OCI-LY1 (cell line): Measurements from ENCODE around the gene SEPTIN5.

Experiments used
- CTCF ChIP-seq: fragments of 200-600 bp; sonication (generic), shearing (Covaris generic); IDR thresholded peaks from 2 replicates; pipeline ENCODE4 v1.5.1; 2017; ENCODE audit warnings: mild to moderate bottlenecking, antibody characterized with exemption, low read length, moderate library complexity, mixed read lengths
- EZH2 ChIP-seq: fragments of 200-600 bp; sonication (generic), shearing (Covaris generic); IDR thresholded peaks from 2 replicates; pipeline ENCODE4 v1.8.0; 2017; ENCODE audit warnings: borderline replicate concordance, mixed run types, mild to moderate bottlenecking, antibody characterized with exemption, low read length, moderate library complexity, mixed read lengths

GRCh38 chr22:19769393-19769715 lies 55.1 kb downstream of the SEPTIN5 start:
- TF ChIP-seq EZH2 (no peak), CTCF (no peak)
